NCI-H460 (cell line): ENCODE measurements around the gene STRN3. TPM values are rescaled to one million over a fixed set of nuclear protein-coding genes. Genes with fewer than 3 reads are reported as not detected.
"Not testable (repeated sequence)": the region's sequence is repeated elsewhere in the genome, so short reads cannot be mapped to it uniquely, and the experiment has no call there.

Experiments used
- DNase-seq: peaks from one replicate; pipeline ENCODE4 v3.0.0-alpha.2; 2016; ENCODE audit warnings: low read depth; ENCODE audit errors: extremely low read depth
- polyA plus RNA-seq: library from polyadenylated mRNA; depleted of rRNA; stranded (reverse); fragments of >200 nt; gene quantifications from 2 replicates; pipeline ENCODE4 v1.2.3, GENCODE V29; 2014; cell fraction: nucleus; rRNA removed
- total RNA-seq: library from RNA; depleted of rRNA; stranded (reverse); fragments of >200 nt; shearing (Covaris generic); gene quantifications from 2 replicates; pipeline ENCODE4 v1.2.3, GENCODE V29; 2014; rRNA removed

Gene STRN3, protein sequence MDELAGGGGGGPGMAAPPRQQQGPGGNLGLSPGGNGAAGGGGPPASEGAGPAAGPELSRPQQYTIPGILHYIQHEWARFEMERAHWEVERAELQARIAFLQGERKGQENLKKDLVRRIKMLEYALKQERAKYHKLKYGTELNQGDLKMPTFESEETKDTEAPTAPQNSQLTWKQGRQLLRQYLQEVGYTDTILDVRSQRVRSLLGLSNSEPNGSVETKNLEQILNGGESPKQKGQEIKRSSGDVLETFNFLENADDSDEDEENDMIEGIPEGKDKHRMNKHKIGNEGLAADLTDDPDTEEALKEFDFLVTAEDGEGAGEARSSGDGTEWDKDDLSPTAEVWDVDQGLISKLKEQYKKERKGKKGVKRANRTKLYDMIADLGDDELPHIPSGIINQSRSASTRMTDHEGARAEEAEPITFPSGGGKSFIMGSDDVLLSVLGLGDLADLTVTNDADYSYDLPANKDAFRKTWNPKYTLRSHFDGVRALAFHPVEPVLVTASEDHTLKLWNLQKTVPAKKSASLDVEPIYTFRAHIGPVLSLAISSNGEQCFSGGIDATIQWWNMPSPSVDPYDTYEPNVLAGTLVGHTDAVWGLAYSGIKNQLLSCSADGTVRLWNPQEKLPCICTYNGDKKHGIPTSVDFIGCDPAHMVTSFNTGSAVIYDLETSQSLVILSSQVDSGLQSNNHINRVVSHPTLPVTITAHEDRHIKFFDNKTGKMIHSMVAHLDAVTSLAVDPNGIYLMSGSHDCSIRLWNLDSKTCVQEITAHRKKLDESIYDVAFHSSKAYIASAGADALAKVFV
- 38.0 and 45.9 TPM in 2 replicates for total RNA-seq
- polyA plus RNA-seq = 17.9 and 50.0 TPM in 2 replicates

DNA sequence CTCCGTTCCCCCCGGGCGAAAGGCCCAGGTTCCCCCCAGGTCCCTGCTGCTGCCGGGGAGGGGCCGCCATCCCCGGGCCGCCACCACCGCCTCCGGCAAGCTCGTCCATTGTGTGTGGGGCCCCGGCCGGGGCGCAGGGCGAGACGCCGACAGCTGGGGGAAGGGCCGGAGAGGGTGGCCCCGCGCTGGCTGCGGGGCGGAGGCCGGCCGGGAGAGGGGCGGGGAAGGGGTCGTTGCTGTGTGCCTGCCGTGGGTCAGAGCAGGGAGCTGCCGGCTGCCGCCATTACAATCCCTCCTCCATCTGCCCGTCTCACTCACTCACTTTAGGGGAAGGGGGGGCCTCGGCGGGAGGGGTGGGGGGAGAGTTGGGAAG lies at the start of gene STRN3:
STRN3 (minus strand) TSS at position 303 of the 373 bp plus-strand sequence; CDS start at position 109, 194 bp downstream.
- no peak for DNase-seq

DNA sequence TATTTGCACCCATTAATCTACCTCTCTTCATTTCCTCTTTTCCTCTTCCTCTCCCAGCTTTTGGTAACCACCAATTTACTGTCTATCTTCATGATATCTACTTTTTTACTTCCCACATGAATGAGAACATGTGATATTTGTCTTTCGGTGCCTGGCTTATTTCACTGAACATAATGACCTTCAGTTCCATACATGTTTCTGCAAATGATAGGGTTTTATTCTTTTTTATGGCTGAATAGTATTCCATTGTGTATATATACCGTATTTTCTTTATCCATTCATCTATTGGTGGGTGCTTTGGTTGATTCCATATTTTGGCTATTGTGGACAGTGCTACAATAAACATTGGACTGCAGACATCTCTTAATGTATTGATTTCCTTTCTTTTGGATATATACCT lies 49.0 kb upstream of the STRN3 start:
- DNase-seq = no peak

DNA sequence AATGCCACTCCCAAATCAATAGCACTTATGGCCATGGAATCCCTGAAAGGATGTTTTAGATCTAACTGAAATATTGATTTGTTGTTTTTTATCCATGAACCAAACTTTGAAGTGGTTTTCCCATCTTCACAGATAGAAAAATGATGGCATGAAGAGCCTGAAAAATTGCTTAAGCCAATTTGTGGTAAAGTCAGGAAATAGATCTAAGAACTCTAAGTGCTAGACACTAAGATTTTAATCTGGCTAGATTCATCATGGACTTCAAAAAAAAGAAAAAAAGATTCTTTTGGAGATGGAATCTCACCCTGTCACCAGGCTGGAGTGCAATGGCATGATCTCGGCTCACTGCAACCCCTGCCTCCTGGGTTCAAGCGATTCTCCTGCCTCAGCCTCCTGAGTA lies 45.0 kb upstream of the STRN3 start:
- DNase-seq = no peak

DNA sequence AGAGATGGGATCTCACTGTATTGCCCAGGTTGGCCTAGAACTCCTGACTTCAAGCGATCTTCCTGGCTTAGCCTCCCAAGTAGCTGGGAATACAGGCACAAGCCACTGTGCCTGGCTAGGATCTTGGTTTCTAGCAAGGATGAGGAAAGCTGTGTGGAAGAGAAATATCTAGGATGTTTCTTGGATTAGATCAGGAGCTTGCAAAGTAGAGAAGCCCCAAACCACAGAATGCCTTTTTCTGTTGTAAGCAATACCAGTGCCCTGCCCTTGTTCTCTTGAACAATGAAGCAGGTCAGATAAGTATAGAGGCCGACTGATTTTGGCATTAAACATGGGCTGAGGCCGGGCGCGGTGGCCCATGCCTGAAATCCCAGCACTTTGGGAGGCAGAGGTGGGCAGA lies 44.3 kb upstream of the STRN3 start:
- no peak for DNase-seq

DNA sequence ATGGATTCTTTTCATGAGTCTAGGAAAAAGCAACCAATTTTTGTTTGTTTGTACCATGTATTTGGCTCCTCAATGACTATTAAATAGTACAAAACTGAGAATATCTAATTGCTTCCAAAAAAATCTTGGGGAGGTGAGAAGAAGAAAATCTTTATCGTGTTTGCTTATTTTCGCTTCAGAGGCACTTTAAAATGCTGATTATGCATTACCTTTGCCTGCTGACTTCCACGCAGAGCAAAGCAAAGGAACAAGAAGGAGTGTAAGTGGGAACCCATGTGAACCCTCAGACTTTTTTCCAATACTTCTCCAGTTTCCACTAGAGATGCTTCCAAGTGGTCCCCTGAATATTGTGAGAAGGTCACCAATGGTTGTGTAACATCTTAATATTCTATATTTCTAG lies 43.2 kb upstream of the STRN3 start:
- no peak for DNase-seq

DNA sequence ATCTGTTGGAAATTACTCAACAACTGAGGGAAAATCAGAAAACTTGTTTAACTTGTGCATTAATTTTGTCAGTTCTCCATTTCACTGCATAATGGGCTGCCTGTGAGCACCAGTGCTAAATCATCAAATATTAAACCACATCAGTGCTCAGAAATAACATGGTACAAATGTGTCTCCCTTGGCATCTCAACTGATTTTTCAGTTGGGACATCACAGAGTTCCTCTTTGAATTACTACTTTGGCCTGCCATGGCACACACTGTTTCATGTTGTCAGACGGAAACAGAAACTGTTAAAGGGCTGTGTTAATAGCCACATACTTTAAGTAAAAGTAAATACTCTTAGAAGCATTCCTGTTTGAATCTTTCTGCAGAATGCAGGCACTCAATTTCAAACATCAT lies 42.1 kb upstream of the STRN3 start:
- no peak for DNase-seq

DNA sequence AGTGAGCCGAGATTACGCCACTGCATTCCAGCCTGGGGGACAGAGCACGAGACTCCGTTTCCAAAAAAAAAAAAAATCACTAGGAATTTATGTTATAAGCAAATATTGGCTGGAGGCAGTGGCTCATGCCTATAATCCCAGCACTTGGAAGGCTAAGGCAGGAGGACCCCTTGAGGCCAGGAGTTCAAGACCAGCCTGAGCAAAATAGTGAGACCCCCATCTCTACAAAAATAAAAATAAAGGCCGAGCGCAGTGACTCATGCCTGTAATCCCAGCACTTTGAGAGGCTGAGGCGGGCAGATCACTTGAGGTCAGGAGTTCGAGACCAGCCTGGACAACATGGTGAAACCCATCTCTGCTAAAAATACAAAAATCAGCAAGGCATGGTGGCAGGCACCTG lies 36.7 kb upstream of the STRN3 start:
- DNase-seq = not testable (repeated sequence)

DNA sequence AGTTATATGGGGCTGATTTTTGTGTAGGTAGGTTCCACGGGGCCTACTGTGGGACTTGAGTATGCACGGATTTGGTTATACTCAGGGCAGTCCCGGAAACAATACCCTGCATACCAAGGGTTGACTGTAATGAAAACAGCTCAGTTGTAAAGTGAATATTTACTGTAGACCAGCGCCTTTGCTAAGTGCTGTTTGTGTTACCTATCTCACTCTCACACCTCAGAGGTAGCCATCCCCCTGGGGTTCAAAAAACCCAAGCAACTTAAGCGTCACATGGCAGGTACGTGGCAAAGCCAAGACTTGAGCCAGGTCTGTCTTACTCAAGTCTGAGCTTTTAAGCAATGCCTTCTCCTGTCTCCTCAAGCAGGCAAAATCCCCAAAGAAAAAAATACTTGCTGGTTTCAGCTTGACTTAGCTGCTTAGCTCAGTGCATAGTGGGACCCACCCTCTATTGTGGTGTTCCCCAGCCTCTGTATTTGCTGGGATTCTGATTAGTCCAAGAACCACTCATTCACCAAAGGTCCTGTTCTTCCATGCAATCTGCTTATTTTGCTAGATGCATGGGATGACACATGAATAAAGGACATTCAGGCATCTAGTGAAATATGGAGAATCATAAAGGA lies 34.2 kb upstream of the STRN3 start:
- DNase-seq = no peak

DNA sequence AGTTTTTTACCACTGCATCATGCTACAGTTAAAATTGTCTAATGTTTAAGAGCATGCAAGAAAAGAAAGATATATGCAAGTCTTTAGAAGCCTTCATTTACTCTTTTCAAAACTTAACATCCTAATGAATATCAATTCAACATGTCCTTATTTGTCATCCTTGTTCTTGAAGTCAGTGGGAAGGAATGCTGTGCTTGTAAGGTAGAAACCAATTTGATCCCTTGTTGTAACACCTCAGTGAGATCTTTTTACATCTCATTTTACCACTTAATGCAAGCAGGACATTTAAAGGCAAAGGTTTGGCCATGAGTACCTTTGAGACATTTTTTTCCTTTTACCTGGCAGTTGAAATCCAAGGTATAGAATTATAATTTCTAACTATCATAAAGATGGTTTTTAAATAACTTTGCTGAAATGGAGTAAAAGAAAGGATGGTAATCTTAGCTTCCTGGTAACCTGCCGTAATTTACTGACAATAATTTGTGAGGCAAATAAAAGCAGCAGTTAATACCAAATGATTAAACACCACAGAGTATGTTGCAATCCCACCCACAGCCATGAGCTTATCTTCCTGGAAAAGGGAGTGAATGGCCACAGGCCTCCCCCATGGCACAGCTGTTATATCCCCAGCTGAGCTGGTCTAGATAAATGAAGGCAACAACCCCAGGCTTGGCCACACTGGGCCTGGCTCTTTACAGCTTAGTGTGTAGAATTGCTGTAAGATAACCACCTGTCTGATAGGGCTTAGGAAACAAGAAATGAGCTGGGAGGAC lies 33.2 kb upstream of the STRN3 start:
- DNase-seq = no peak

DNA sequence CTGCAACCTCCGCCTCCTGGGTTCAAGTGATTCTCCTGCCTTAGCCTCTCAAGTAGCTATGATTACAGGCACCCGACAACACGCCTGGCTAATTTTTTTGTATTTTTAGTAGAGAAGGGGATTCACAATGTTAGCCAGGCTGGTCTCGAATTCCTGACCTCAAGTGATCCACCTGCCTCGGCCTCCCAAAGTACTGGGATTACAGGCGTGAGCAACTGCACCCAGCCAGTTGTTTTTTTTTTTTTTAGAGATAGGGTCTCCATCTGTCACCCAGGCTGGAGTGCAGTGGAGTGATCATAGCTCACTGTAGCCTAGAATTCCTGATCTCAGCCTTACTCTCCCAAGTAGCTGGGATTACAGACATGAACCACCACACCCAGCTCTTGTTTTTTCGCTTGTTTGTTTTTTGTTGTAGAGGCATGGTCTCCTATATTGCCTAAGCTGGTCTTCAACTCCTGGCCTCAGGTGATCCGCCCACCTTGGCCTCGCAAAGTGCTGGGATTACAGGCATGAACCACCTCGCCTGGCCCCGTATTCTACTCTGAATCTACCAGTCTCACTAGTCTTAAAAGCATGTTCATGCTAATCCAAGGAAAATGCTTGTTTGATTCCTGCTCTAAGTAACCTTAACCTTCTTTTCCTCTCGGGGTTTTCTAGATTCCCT lies 31.7 kb upstream of the STRN3 start:
- no peak for DNase-seq

DNA sequence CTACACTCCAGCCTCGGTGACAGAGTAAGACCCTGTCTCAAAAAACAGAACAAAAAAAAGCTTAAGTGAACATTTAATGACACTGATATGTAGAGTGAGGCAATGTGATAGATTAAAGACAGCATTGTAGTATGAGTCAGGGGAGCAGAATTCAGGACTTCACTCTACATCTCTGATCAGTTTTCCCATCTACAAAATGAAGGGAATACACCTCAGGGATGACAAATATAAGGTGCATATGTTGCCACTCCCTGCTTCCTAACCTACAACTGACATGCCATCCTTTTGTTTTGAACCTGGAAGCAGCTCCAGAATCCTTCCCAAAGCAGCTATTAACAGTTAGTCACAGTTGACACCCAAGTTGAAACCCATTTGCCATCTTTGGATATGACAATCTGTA lies 30.9 kb upstream of the STRN3 start:
- DNase-seq = no peak

DNA sequence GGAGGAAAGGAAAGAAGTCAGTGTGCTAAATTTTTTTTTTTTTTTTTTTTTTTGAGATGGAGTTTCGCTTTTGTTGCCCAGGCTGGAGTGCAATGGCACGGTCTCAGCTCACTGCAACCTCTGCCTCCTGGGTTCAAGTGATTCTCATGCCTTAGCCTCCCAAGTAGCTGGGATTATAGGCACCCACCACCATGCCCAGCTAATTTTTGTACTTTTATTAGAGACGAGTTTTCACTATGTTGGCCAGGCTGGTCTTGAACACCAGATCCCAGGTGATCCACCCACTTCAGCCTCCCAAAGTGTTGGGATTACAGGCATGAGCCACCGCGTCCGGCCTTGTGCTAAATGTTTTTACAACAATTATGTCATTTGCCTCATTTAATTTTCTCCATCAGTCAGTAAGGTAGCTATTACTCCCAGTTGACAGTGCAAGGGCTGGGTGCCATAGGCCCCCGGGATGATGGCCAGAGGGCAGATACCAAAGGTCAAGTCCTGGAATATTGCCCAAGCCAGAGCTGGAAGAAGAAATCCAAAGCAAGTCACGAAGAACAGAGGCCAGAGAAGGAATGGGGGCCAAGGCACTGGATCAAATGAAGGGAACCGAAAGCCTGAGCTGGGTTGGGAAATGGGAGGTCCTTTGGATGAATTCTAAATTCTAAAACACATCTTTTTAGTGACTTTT lies 26.9 kb upstream of the STRN3 start:
- not testable (repeated sequence) for DNase-seq

DNA sequence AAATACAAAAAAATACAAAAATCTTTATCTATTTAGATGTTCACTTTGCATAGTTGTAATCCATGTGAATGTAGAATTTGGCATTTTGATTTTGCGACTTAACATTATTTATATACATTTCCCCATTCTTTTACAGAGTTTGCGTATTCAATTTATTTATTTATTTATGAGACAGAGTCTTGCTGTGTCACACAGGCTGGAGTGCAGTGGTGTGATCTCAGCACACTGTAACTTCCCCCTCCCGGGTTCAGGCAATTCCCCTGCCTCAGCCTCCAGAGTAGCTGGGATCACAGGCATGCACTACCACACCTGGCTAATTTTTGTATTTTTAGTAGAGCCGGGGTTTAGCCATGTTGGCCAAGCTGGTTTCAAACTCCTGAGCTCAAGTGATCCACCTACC lies 25.3 kb upstream of the STRN3 start:
- no peak for DNase-seq

DNA sequence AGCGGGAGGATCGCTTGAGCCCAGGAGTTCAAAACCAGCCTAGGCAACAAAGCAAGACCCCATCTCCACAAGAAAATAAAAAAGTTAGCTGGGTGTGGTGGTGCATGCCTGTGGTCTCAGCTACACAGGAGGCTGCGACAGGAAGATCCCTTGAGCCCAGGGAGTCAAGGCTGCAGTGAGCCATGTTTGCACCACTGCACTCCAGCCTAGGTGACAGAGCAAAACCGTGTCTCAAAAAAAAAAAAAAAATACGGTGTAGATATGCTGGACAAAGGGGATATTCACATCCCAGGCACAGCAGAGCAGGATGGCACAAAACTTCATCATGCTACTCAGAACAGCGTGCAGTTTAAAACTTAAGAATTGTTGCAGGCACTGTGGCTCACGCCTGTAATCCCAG lies 24.8 kb upstream of the STRN3 start:
- DNase-seq = no peak

DNA sequence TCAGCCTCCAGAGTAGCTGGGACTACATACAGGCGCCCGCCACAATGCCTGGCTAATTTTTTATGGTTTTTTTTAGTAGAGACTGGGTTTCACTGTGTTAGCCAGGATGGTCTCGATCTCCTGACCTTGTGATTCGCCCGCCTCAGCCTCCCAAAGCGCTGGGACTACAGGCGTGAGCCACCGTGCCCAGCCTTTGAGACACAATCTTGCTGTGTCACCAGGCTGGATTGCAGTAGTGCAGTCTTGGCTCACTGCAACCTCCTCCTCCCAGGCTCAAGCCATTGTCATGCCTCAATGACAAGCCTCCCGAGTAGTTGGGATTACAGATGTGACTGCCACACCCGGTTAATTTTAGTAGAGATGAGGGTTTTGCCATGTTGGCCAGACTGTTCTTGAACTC lies 21.3 kb upstream of the STRN3 start:
- DNase-seq = no peak

DNA sequence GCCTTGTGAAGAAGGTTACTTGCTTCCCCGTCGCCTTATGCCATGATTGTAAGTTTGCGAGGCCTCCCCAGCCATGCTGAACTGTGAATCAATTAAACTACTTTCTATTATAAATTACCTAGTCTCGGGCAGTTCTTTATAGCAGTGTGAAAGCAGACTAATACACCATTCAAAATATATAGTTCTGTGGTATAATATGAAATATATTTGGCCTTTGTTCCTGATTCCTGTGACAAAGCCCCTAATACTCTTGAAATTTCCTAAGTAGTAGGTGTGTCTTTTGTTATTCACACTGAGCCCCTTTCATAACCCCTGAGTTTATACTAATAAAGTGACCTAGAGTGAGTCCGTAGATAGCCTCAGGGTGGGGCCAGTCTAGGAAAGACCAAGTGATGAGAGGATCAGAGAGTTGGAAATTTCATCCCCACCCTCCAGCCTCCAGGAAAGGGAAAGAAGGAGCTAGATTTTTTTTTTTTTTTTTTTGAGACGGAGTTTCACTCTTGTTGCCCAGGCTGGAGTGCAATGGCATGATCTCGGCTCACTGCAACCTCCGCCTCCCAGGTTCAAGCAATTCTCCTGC lies 19.4 kb upstream of the STRN3 start:
- DNase-seq = no peak

DNA sequence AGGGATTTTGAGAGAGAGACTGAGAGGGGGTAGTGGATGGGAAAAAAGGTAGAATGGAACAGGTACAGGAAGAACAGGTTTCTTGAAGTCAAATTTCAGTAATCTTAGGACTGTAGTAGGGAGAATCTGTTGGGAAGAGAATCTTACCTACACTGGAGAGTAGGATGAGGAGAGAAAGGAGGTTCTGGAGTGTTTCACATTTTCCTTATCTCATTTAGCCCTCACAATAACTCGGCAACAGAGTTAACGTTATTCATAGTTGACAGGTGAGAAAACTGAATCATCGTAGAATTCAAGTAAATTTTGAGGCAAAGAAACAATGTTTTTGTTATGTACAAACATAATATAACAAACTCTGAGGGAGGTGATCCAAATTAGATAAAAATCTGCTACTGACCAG lies 17.2 kb upstream of the STRN3 start:
- DNase-seq = no peak

DNA sequence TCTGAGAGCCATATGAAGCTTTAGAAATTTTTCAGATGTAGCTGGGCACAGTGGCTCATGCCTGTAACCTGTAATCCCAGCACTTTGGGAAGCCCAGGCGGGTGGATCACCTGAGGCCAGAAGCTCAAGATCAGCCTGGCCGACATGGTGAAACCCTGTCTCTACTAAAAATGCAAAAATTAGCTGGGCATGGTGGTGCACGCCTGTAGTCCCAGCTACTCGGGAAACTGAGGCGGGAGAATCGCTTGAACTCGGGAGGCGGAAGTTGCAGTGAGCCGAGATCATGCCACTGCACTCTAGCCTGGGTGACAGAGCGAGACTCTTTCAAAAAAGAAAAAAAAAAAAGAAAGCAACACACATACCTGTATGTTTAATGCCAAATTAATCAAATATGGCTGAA lies 16.7 kb upstream of the STRN3 start:
- DNase-seq = not testable (repeated sequence)

DNA sequence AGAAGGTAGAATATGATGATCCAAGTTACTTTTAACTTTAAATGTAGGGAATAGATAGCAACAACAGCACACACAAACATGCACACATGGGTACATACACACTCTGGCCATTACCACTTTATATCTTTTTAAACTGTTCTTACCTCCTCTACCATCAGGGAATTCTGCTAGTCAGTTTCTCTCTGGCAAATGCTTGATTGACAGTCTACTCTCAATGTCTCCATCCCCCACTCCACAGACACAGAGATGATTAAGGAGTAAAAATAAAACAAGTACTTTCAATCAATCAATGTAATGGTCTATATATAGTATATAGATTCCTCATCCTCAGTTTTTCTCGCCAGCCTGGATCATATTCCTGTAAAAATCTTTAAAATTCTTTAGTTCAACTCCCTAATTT lies 16.1 kb upstream of the STRN3 start:
- DNase-seq = no peak
